Naive thymus-derived CD4-positive, alpha-beta T cell (primary cell): ENCODE measurements around the gene DNAH1. TPM values are rescaled to one million over a fixed set of nuclear protein-coding genes. Genes with fewer than 3 reads are reported as not detected.

Experiments used
- ATAC-seq: fragments of 150-1000 bp; cut with Tn5 transposase; 2 replicates; pipeline ENCODE4 v1.10.0; 2021; ENCODE audit warnings: mild to moderate bottlenecking, moderate library complexity
- CTCF ChIA-PET: fragments of 350-600 bp; sonication (Branson Sonifier 250); formaldehyde crosslinking; loops from one replicate; lab custom pipeline; 2021; ENCODE audit warnings: antibody characterized with exemption; lab: Charles Lee
- POLR2A ChIA-PET: fragments of 350-600 bp; sonication (Branson Sonifier 250); formaldehyde crosslinking; loops from one replicate; lab custom pipeline; 2021; ENCODE audit warnings: antibody characterized with exemption, inconsistent platforms; lab: Charles Lee
- DNase-seq, 9 donors: peaks; one replicate each; pipeline versions ENCODE4 v3.0.0 to v3.0.0-alpha.2; 2020 to 2022; ENCODE audit warnings: mixed read lengths in 1 of 9
- H3K27ac ChIP-seq: one replicate; pipeline ENCODE4 v1.7.0; 2013; ENCODE audit warnings: mild to moderate bottlenecking, low read depth, low read length, moderate library complexity
- H3K27me3 ChIP-seq, 2 donors: one replicate each; pipeline ENCODE4 v1.7.0; 2013; ENCODE audit warnings: low read length in 2 of 2, mild to moderate bottlenecking in 2 of 2, moderate library complexity in 2 of 2; ENCODE audit not compliant: control insufficient read depth in 2 of 2, insufficient read depth in 2 of 2
- H3K36me3 ChIP-seq, 3 experiments: 1 replicate in 2 of 3; 2 replicates in 1 of 3; pipeline ENCODE4 v1.7.0; 2013; ENCODE audit warnings: low read length in 3 of 3, mild to moderate bottlenecking in 3 of 3, moderate library complexity in 1 of 3; ENCODE audit not compliant: insufficient read depth in 3 of 3, control insufficient read depth in 2 of 3
- H3K4me1 ChIP-seq, 2 donors: one replicate each; pipeline ENCODE4 v1.7.0; 2013; ENCODE audit warnings: low read length in 2 of 2, mild to moderate bottlenecking in 2 of 2, moderate library complexity in 1 of 2; ENCODE audit not compliant: control insufficient read depth in 2 of 2, insufficient read depth in 2 of 2
- H3K4me3 ChIP-seq: 2 replicates; pipeline ENCODE4 v1.7.0; 2013; ENCODE audit warnings: mild to moderate bottlenecking, low read length
- H3K9me3 ChIP-seq, 3 experiments: 1 replicate in 2 of 3; 2 replicates in 1 of 3; pipeline ENCODE4 v1.7.0; 2013; ENCODE audit warnings: low read length in 3 of 3; ENCODE audit not compliant: control insufficient read depth in 2 of 3
- H3K27ac Mint-ChIP-seq, 9 donors: one replicate each; pipeline ENCODE4 v1.8.0; 2020 to 2022; ENCODE audit warnings: mixed read lengths in 9 of 9, mild to moderate bottlenecking in 8 of 9, moderate library complexity in 5 of 9, inconsistent platforms in 2 of 9
- H3K27me3 Mint-ChIP-seq, 5 donors: one replicate each; pipeline ENCODE4 v1.8.0; 2021 to 2022; ENCODE audit warnings: mixed read lengths in 5 of 5, mild to moderate bottlenecking in 1 of 5
- H3K36me3 Mint-ChIP-seq, 5 donors: one replicate each; pipeline ENCODE4 v1.8.0; 2020 to 2022; ENCODE audit warnings: mixed read lengths in 5 of 5, mild to moderate bottlenecking in 3 of 5, inconsistent platforms in 1 of 5
- H3K4me1 Mint-ChIP-seq, 7 donors: one replicate each; pipeline ENCODE4 v1.8.0; 2020 to 2022; ENCODE audit warnings: mixed read lengths in 7 of 7, mild to moderate bottlenecking in 3 of 7, inconsistent platforms in 1 of 7
- H3K4me3 Mint-ChIP-seq, 10 donors: one replicate each; pipeline ENCODE4 v1.8.0; 2020 to 2022; ENCODE audit warnings: mild to moderate bottlenecking in 10 of 10, mixed read lengths in 10 of 10, moderate library complexity in 6 of 10, inconsistent platforms in 2 of 10
- H3K9me3 Mint-ChIP-seq, 11 donors: one replicate each; pipeline ENCODE4 v1.8.0; 2020 to 2022; ENCODE audit warnings: mixed read lengths in 11 of 11, mild to moderate bottlenecking in 4 of 11, inconsistent platforms in 1 of 11, moderate library complexity in 1 of 11
- intact Hi-C, 2 donors: fragments of 100-400 bp; cut with micrococcal nuclease; formaldehyde crosslinking; loops; one replicate each; pipeline ENCODE4 v1.15.1; 2023
- polyA plus RNA-seq, 2 donors: library from polyadenylated mRNA; unstranded; fragments of 300-500 nt; fragmentation: Illumina TruSeq; gene quantifications; one replicate each; pipeline ENCODE4 v1.2.3, GENCODE V29; 2021
- total RNA-seq, 6 experiments: library from RNA in 5 of 6; stranded (reverse) in 5 of 6; gene quantifications; 1 replicate in 5 of 6; 2 replicates in 1 of 6; pipeline ENCODE4 v1.2.3 and lab custom pipeline; 2021 to 2026

Gene DNAH1
- total and polyA plus RNA-seq, 7 experiments from 2014 or later = 0.35 to 69.2 (median 48.2) TPM

GRCh38 chr3:52303811-52304210 is 12.3 kb upstream of the DNAH1 start:
- ChIA-PET CTCF (no interaction called here), POLR2A (no interaction called here)
- peak overlapping the region in 2 of 9 donors; percentile 26 to 63 for H3K27ac Mint-ChIP-seq
- Histone ChIP-seq H3K27ac (no peak overlapping the region), H3K36me3 (peaks cover 0 to 12% (median 0%) of the 10 kb centered on the region in 3 experiments), H3K9me3 (no peaks in the 10 kb centered on the region), H3K27me3 (no peaks in the 10 kb centered on the region), H3K4me3 (no peak overlapping the region), H3K4me1 (peaks cover 12 to 19% of the 10 kb centered on the region in 2 donors)
- H3K36me3 Mint-ChIP-seq = peaks cover 0 to 13% (median 4%) of the 10 kb centered on the region in 5 donors
- H3K27me3 Mint-ChIP-seq = no peaks in the 10 kb centered on the region
- intact Hi-C loops = no loop called here
- H3K9me3 Mint-ChIP-seq = no peaks in the 10 kb centered on the region
- H3K4me3 Mint-ChIP-seq = no peak overlapping the region
- DNase-seq = no peak
- peaks cover 5 to 46% (median 37%) of the 10 kb centered on the region in 7 donors for H3K4me1 Mint-ChIP-seq
- ATAC-seq = no peak

- Histone ChIP-seq H3K36me3 (peaks cover 0 to 28% (median 0%) of the 10 kb centered on the region in 3 experiments), H3K4me1 (peaks cover 12 to 19% of the 10 kb centered on the region in 2 donors), H3K9me3 (no peaks in the 10 kb centered on the region), H3K27ac (no peak overlapping the region), H3K4me3 (no peak overlapping the region), H3K27me3 (no peaks in the 10 kb centered on the region)
- ATAC-seq (no peak), DNase-seq (no peak)
- Mint-ChIP-seq H3K9me3 (no peaks in the 10 kb centered on the region), H3K27me3 (no peaks in the 10 kb centered on the region), H3K27ac (peak overlapping the region in 5 of 9 donors; percentile 27 to 77 (median 63)), H3K4me1 (peaks cover 14 to 43% (median 37%) of the 10 kb centered on the region in 7 donors), H3K4me3 (peak overlapping the region in 2 of 10 donors; percentile 18 to 36), H3K36me3 (peaks cover 0 to 17% (median 4%) of the 10 kb centered on the region in 5 donors)
- POLR2A ChIA-PET = no interaction called here
- intact Hi-C loops = no loop called here
- CTCF ChIA-PET = no interaction called here
Measured at GRCh38 chr3:52305926-52306325, 10.2 kb upstream of the DNAH1 start.

DNA sequence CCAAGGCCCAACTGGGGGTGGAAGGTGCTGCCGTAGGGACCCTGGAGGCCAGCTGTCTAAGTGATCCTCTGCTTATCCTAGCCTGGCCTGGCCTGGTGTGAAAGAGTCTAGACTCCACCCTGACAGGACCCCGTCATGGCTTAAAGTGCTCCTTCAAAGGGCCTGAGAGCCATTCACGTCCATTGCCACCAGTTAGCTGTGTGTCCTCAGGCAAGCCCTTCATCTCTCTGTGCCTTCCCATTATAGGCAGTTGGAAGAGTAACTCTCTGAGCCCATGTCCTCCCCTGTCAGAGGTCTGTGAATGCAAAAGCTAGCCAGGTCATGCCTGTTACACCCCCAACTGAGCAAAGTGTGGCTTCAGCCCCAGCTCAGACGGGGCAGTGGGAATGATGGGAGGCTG is 9.1 kb upstream of the DNAH1 start:
- DNase-seq (no peak), ATAC-seq (no peak)
- H3K27ac ChIP-seq = no peak overlapping the region
- intact Hi-C loops = no loop called here
- no peaks in the 10 kb centered on the region for H3K27me3 ChIP-seq
- Mint-ChIP-seq H3K4me1 (peaks cover 17 to 43% (median 37%) of the 10 kb centered on the region in 7 donors), H3K36me3 (peaks cover 0 to 17% (median 4%) of the 10 kb centered on the region in 5 donors), H3K9me3 (no peaks in the 10 kb centered on the region), H3K27me3 (no peaks in the 10 kb centered on the region), H3K27ac (peak overlapping the region in 3 of 9 donors; percentile 51 to 77 (median 63)), H3K4me3 (peak overlapping the region in 1 of 10 donors; percentile 13)
- no peak overlapping the region for H3K4me3 ChIP-seq
- POLR2A ChIA-PET = interaction anchor here (0.8 to 1.8 kb wide), 4 partner anchors 11 to 61 kb away, joined by 4 to 6 read pairs (median 4); no protein-coding TSS in a partner anchor
- H3K36me3 ChIP-seq = peaks cover 0 to 28% (median 0%) of the 10 kb centered on the region in 3 experiments
- peaks cover 18 to 19% of the 10 kb centered on the region in 2 donors for H3K4me1 ChIP-seq
- no peaks in the 10 kb centered on the region for H3K9me3 ChIP-seq
- CTCF ChIA-PET = interaction anchor here (0.8 to 1.4 kb wide), 3 partner anchors 19 to 35 kb away, joined by 4 to 6 read pairs (median 5); partner anchors contain the start of gene GLYCTK

DNA sequence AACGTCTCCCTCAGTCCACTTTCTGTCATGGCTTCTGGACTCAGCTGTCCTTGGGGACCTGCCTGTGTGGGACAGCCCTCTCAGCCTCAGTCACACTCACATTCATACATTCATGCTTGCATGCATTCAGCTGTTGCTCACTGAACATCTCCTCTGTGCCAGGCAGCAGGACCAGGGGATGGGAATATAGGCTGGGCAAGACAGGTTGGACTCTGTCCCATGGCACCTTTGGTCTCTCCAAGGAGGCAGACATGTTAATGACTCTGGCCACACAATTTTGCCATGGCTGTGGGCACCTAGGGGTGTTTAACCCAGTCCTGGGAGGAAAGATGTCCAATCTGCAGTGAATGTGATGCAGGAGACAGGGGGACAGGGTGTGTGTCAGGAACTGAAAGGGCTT is 7.8 kb upstream of the DNAH1 start:
- H3K9me3 ChIP-seq = no peaks in the 10 kb centered on the region
- no peak overlapping the region for H3K4me3 ChIP-seq
- no peak overlapping the region for H3K27ac ChIP-seq
- Mint-ChIP-seq H3K27ac (peak overlapping the region in 2 of 9 donors; percentile 3 to 54), H3K27me3 (no peaks in the 10 kb centered on the region), H3K4me1 (peaks cover 21 to 43% (median 36%) of the 10 kb centered on the region in 7 donors), H3K36me3 (peaks cover 0 to 17% (median 4%) of the 10 kb centered on the region in 5 donors), H3K9me3 (no peaks in the 10 kb centered on the region), H3K4me3 (no peak overlapping the region)
- ATAC-seq = no peak
- CTCF ChIA-PET = interaction anchor here (0.6 kb wide), 1 partner anchor 31 kb away, joined by 5 read pairs; no protein-coding TSS in a partner anchor
- POLR2A ChIA-PET = interaction anchor here (0.7 to 1.8 kb wide), 4 partner anchors 13 to 214 kb away, joined by 4 to 6 read pairs (median 4); no protein-coding TSS in a partner anchor
- no peaks in the 10 kb centered on the region for H3K27me3 ChIP-seq
- H3K4me1 ChIP-seq = peaks cover 18 to 19% of the 10 kb centered on the region in 2 donors
- intact Hi-C loops = no loop called here
- DNase-seq = no peak
- peaks cover 0 to 28% (median 0%) of the 10 kb centered on the region in 3 experiments for H3K36me3 ChIP-seq

DNA sequence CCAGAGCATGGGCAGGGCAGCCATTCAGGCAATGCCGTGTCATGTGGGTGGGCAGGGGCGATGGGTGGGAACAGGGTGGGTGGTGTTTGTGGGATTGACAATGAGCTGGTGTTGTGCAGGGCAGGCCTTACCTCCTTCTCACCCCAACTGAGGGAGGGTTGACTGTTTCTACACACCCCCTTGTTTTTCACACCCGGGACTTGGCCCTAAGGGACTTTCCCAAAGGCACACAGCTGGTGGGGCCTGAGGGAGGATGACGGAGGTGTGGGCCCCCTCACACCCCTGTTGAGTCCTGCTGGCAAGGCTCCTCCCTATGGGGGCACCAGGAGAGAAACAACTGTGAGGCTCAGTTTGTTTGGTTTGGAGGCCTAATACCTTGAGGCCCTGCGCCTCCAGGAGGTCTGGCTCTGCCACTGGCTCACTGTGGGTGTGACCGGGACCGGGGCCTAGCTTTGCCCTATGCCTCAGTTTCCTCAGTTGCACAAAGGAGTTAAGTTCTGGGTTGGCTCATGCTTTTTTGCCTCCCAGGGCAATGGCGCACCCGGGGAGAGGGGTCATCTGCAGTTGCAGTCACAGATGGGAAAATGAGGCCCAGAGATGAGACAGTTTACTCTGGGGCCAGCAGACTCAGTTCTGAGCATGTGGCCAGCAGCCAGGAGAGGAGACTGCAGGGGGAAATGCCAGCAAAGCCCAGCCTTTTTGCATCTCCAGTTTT is 5.1 kb upstream of the DNAH1 start:
- H3K36me3 ChIP-seq = peaks cover 0 to 16% (median 0%) of the 10 kb centered on the region in 3 experiments
- H3K9me3 Mint-ChIP-seq = no peaks in the 10 kb centered on the region
- H3K4me3 Mint-ChIP-seq = no peak overlapping the region
- ChIA-PET CTCF (no interaction called here), POLR2A (no interaction called here)
- H3K4me1 ChIP-seq = peaks cover 18% of the 10 kb centered on the region in 2 donors
- intact Hi-C loops = no loop called here
- DNase-seq (peak in 1 of 9 donors; percentile 44), ATAC-seq (peak; percentile 73)
- no peaks in the 10 kb centered on the region for H3K9me3 ChIP-seq
- peak overlapping the region in 1 of 9 donors; percentile 62 for H3K27ac Mint-ChIP-seq
- H3K27ac ChIP-seq = no peak overlapping the region
- no peak overlapping the region for H3K4me3 ChIP-seq
- H3K27me3 ChIP-seq = no peaks in the 10 kb centered on the region
- peaks cover 0 to 10% (median 3%) of the 10 kb centered on the region in 5 donors for H3K36me3 Mint-ChIP-seq
- no peaks in the 10 kb centered on the region for H3K27me3 Mint-ChIP-seq
- H3K4me1 Mint-ChIP-seq = peaks cover 14 to 36% (median 28%) of the 10 kb centered on the region in 7 donors

- peaks cover 0 to 9% (median 3%) of the 10 kb centered on the region in 5 donors for H3K36me3 Mint-ChIP-seq
- no peak overlapping the region for H3K27ac Mint-ChIP-seq
- peaks cover 8 to 34% (median 25%) of the 10 kb centered on the region in 7 donors for H3K4me1 Mint-ChIP-seq
- peaks cover 12 to 18% of the 10 kb centered on the region in 2 donors for H3K4me1 ChIP-seq
- no peaks in the 10 kb centered on the region for H3K27me3 ChIP-seq
- ChIA-PET POLR2A (no interaction called here), CTCF (no interaction called here)
- intact Hi-C loops = no loop called here
- ATAC-seq (no peak), DNase-seq (no peak)
- no peak overlapping the region for H3K4me3 Mint-ChIP-seq
- H3K9me3 Mint-ChIP-seq = no peaks in the 10 kb centered on the region
- H3K9me3 ChIP-seq = no peaks in the 10 kb centered on the region
- peaks cover 0 to 16% (median 0%) of the 10 kb centered on the region in 3 experiments for H3K36me3 ChIP-seq
- no peaks in the 10 kb centered on the region for H3K27me3 Mint-ChIP-seq
- H3K27ac ChIP-seq = no peak overlapping the region
- no peak overlapping the region for H3K4me3 ChIP-seq
Measured at GRCh38 chr3:52311576-52312119, 4.5 kb upstream of the DNAH1 start.
